NOMO-1 (cell line): ENCODE measurements around the gene EPC2.
"Not testable (repeated sequence)": the region's sequence is repeated elsewhere in the genome, so short reads cannot be mapped to it uniquely, and the experiment has no call there.

Experiments used
- DNase-seq, 2 experiments: peaks; one replicate each; lab custom pipeline; 2025; ENCODE audit not compliant: unreplicated experiment in 2 of 2; lab: John Stamatoyannopoulos, UW

EPC2 gene

DNA sequence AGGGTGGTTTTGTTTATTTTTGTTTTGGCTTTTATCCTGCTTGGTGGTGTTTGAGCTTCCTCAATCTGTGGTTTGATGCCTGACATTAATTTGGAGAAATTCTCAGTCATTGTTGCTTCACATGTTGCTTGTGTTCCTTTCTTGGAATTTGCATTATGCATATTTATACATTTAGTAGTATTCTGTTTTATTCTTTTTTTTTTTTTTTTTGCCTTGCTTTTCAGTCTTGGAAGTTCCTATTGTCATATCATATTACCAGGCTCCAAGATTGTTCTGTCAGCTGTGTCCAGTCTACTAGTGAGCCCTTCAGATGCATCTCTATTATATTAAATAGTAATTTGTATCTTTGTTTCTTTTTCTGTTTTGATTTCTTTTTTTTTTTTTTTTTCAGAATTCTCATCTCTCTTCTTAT lies 77.0 kb downstream of the EPC2 start:
- DNase-seq, result no peak

DNA sequence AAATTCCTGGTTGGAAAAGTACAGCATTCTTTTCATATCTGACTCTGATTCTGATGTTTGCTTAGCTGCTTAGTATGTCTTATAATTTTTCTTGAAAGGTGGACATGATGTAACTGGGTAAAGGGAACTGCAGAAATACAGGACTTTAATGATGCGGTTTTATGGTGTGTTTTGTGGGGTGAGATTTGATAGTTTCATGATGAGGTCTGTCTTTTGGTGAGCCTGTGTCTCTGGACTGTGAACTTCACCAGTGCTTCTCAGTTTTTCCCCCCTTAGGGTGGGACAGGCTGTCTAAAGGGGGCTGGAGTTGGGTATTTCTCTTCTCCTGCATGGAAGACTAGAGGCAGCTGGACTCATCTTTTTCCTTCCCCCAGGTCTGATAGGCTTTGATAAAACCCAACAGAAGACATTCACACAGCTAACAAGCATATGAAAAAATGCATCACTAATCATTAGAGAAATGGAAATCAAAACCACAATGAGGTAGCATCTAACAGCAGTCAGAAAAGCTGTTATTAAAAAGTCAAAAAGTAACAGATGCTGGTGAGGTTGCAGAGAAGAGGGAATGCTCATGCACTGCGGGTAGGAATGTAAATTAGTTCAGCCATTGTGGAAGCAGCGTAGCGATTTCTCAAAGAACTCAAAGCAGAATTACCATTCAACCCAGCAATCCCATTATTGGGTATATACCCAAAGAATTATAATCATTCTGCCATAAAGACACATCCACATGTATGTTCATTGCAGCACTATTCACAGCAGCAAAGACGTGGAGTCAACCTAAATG lies 77.6 kb downstream of the EPC2 start:
- DNase-seq, result no peak

DNA sequence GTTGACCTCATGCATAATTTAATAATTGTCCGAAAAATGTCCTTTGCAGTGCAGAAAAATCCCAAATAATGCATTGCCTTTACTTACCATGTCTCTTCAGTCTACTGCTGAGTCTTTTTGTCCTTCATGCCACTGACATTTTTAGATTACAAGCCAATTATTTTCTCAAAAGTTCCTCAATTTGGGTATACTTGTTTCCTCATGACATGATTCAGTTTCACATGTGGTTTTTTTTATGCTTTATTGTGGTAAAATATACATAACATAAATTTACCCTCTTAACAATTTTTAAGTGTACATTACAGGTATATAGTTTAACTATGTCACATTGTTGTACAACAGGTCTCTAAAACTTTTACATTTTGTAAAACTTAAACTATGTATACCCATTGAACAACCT lies 81.0 kb downstream of the EPC2 start:
- DNase-seq, result peak; percentile 48 to 84

DNA sequence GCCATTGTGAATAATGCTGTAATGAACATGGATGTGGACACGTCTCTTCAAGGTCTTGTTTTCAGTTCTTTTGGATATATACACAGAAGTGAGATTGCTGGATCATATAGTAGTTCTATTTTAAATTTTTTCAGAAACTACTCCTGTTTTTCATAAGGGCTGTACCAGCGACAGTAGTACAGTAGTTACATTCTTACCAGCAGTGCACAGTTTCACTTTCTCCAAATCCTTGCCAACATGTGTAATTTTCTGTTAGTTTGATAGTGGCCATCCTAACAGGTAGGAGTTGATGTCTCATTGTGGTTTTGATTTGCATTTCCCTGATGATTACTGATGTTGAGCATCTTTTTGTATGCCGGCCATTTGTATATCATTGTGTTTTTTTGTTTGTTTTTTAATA lies 81.7 kb downstream of the EPC2 start:
- no peak for DNase-seq

- no peak for DNase-seq
These were observed 85.5 kb downstream of the EPC2 start for GRCh38 chr2:148730085-148730484.

- DNase-seq, result no peak
These were observed 93.2 kb downstream of the EPC2 start for GRCh38 chr2:148737742-148738141.

DNA sequence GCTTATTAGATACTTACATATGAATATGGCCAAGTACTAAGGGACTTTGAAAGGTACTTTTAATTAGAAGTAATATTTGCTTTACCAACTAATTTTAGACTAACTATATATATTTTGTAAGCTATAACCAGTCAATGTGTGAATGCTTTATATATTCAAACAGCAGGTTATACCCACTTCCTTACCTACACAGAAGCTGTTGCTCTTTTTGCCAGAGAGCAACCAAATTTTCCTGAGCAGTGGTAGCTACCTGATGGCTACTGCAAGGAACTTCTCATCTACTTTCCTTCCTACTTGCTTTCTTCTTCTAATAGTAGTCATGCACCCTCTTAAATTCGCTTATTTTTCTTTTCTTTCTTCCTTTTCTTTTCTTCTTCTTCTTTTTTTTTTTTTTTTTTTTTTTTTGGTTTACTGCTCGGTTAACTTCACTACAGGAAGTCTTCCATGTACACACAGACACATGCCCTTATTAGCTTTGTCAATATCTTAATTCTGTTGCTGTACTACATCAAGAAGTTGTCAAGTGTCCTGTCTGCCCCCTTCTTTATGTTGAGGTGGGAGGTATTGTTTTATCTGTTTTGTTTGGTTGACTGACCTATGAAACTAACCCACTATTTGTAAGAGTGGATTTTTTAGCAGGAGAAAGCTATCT lies 95.0 kb downstream of the EPC2 start:
- no peak for DNase-seq

DNA sequence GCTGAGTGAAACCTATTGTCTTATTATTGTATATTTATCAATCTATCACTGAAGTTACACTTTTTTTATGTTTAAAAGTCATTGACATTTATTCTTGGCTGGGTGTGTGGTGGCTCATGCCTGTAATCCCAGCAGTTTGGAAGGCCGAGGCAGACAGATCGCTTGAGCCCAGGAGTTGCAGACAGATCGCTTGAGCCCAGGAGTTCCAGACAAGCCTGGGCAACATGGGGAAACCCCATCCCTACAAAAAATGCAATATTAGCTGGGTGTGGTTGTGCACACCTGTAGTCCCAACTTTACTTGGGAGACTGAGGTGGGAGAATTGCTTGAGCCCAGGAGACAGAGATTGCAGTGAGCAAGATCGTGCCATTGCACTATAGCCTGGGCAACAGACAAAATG lies 97.8 kb downstream of the EPC2 start:
- no peak for DNase-seq

DNA sequence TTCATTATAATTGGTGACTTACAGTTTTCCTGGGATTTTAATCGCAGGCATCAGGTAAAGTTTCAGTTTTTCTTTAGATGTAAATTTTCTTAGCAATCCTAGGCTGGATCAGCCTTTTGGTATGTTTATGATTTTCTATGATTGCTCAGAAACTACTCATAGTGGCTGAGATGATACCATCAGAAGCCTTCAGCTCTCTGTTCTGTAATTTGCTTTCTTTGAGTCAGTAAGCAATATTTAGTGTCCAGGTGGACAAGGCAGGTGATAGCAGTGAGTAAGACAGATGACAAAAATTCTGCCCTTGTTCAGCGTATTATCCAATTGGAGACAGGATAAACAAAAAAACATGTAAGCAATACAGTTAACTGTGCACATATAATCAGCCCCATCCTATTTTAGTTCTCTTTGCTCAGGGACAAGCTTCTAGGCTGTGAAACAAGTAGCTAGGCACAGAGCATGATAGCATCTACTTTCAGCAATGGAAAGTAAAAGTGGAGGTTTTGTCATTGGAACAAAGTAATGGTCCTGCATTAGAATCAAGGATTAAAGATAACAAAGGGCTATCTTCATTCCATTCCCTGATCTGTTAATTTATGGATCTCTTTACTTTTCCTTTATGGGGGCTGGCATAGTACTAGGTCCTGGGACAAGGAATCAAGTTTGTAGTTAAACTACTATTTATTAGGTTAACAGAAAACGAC lies 100.8 kb downstream of the EPC2 start:
- DNase-seq, result no peak

- no peak for DNase-seq
These were observed 102.4 kb downstream of the EPC2 start for GRCh38 chr2:148746973-148747372.

GRCh38 chr2:148751907-148752306 lies 107.4 kb downstream of the EPC2 start:
- no peak for DNase-seq

DNA sequence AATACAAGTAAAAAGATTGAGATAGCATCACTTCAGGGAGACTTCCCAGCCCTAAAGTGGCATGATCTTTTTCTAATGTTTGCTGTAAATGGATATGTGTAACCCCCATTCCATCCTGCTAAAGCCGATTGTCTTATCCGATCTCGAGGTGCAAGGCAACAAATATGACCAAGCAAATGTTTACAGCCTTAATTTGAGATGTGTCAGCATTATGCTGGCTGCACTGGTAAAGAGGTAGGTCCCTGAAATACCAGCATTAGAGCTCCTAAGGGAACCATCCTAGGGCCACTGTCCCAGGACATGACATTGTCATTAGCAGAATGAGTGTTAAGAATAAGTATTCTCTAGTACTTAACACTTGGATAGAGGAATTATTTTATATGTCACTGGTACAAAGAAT lies 108.4 kb downstream of the EPC2 start:
- no peak for DNase-seq

DNA sequence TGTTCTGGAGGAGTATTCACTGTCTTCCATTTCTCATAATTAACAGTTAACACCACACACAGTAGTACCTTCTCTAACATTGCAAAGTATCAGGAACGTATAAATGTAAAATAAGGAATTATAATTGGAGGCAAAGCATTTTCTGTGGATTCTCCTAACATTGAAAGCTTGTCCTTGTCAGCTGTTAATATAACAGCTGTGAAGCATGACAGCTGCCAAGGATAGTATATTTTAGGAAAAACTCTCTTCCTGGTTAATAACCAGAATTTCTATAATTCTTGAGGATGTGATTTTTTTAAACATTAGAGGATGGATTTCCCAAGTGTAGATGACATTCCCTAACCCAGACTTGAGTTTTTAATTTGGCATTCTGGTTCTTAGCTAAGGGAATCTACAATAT lies 110.3 kb downstream of the EPC2 start:
- no peak for DNase-seq

- DNase-seq, result no peak
These were observed 111.9 kb downstream of the EPC2 start for GRCh38 chr2:148756292-148756975.

DNA sequence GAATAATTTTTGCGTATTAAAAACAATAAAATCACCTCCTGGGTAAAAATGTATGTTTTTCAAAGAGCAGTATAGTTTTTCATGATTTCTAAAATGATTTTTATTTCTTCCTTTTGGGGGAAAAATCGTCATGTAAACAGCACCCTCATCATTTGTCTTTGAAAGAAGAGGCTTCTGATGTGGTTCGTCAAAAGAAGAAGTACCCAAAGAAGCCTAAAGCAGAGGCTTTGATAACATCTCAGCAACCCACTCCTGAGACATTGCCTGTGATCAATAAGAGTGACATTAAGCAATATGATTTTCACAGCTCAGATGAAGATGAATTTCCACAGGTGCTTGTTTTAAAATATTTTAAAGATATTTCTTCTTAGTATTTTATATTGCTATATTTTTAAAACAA lies 120.3 kb downstream of the EPC2 start:
- DNase-seq, result no peak

DNA sequence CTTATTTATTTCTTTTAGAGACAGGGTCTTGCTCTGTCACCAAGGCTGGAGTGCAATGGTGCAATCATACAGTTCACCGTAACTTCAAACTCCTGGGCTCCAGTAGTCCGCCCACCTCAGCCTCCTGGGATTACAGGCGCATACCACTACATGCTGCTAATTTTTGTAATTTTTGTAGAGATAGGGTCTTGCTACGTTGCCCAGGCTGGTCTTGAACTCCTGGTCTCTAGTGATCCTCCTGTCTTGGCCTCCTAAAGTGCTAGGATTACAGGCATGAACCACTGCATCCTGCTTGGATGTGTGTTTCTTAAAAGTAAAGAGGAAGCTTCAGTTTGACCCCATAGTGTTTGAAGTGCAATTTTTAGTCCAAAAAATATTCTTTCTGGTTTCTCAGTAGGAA lies 125.5 kb downstream of the EPC2 start:
- DNase-seq, result no peak

DNA sequence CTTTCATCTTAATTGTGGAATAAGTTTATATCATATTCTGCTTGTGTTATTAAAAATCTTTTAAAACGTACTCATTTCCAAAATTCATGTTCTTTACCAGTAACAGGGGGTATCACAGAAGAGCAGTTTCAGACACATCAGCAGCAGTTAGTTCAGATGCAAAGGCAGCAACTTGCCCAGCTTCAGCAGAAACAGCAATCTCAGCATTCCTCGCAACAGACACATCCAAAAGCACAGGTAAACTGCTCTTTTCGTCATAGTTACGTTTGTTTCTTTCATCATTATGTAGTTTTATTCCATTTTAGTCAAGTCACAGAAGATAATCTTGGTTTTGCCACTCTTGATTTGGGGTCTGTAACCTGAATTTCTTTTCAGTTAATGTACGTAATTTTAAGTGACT lies 137.0 kb downstream of the EPC2 start:
- DNase-seq, result no peak

GRCh38 chr2:148789059-148789458 lies 144.5 kb downstream of the EPC2 start:
- no peak for DNase-seq

DNA sequence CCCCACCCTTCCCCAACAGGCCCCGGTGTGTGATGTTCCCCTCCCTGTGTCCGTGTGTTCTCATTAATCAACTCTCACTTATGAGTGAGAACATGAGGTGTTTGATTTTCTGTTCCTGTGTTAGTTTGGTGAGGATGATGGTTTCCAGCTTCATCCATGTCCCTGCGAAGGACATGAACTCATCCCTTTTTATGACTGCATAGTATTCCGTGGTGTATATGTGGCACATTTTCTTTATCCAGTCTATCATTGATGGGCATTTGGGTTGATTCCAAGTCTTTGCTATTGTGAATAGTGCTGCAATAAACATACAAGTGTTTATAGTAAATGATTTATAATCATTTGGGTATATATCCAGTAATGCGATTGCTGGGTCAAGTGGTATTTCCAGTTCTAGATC lies 145.6 kb downstream of the EPC2 start:
- DNase-seq, result not testable (repeated sequence)

DNA sequence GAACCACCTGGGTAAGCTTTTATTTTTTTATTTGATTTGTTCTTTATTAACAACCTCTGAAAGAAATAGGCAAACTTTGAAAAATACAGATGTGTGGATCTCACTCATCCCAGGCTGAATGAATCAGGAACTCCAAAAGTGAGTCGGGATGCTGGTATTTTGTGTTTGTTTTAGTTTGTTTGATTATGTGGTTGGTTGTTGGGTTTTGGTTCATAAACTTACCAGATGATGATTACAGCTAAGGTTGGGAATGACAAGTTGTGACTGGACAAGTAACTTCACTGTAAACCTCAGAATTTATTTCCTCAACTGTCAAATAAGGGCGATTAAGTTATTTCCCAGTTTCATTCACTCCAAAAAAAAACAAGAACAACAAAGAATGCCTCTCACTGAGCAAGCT lies 150.0 kb downstream of the EPC2 start:
- no peak for DNase-seq

GRCh38 chr2:148796735-148797512 lies 152.4 kb downstream of the EPC2 start:
- no peak for DNase-seq
